MM.1S (cell line): Measurements from ENCODE around the gene ICA1L.

ENCODE experiments used
- DNase-seq: peaks from one replicate; pipeline ENCODE4 v3.0.0-alpha.2; 2015
- H2AFZ ChIP-seq: fragments of 300-600 bp; sonication (generic); 2 replicates; pipeline ENCODE4 v1.6.0; 2016; ENCODE audit warnings: antibody characterized with exemption, low read length
- H3F3A ChIP-seq: fragments of 300-600 bp; sonication (generic); 2 replicates; pipeline ENCODE4 v1.6.1; 2016; ENCODE audit warnings: mild to moderate bottlenecking, antibody characterized with exemption, low read length, moderate library complexity, mixed read lengths; ENCODE audit not compliant: insufficient read depth
- H3K27ac ChIP-seq: fragments of 300-600 bp; sonication (generic); 2 replicates; pipeline ENCODE4 v1.5.1; 2016; ENCODE audit warnings: mild to moderate bottlenecking, low read length
- H3K27me3 ChIP-seq: fragments of 300-600 bp; sonication (generic); replicated peaks from 2 replicates; pipeline ENCODE4 v1.6.0; 2016; ENCODE audit warnings: low read length; ENCODE audit not compliant: insufficient read depth
- H3K36me3 ChIP-seq: fragments of 300-600 bp; sonication (generic); replicated peaks from 2 replicates; pipeline ENCODE4 v1.6.1; 2016; ENCODE audit warnings: mild to moderate bottlenecking, low read length, mixed read lengths; ENCODE audit not compliant: insufficient read depth
- H3K4me1 ChIP-seq: fragments of 300-600 bp; sonication (generic); 2 replicates; pipeline ENCODE4 v1.6.1; 2016; ENCODE audit warnings: low read length, mixed read lengths
- H3K4me2 ChIP-seq: fragments of 300-600 bp; sonication (generic); 2 replicates; pipeline ENCODE4 v1.6.0; 2016; ENCODE audit warnings: low read depth, low read length
- H3K4me3 ChIP-seq: fragments of 300-600 bp; sonication (generic); 2 replicates; pipeline ENCODE4 v1.5.1; 2016; ENCODE audit warnings: low read length, mixed read lengths
- H3K79me2 ChIP-seq: fragments of 300-600 bp; sonication (generic); 2 replicates; pipeline ENCODE4 v1.6.1; 2016; ENCODE audit warnings: mixed run types, low read length, mixed read lengths
- H3K9ac ChIP-seq: fragments of 300-600 bp; sonication (generic); 2 replicates; pipeline ENCODE4 v1.6.1; 2016; ENCODE audit warnings: low read length, mixed read lengths
- H3K9me2 ChIP-seq: fragments of 300-600 bp; sonication (generic); replicated peaks from 2 replicates; pipeline ENCODE4 v1.6.1; 2016; ENCODE audit warnings: mild to moderate bottlenecking, low read length, mixed read lengths; ENCODE audit not compliant: insufficient read depth
- H3K9me3 ChIP-seq: fragments of 300-600 bp; sonication (generic); replicated peaks from 2 replicates; pipeline ENCODE4 v1.6.1; 2016; ENCODE audit warnings: mild to moderate bottlenecking, low read length, mixed read lengths; ENCODE audit not compliant: insufficient read depth
- H4K20me1 ChIP-seq: fragments of 300-600 bp; sonication (generic); 2 replicates; pipeline ENCODE4 v1.6.1; 2016; ENCODE audit warnings: mild to moderate bottlenecking, low read length, moderate library complexity, mixed read lengths; ENCODE audit not compliant: insufficient read depth
- EZH2 ChIP-seq: fragments of 300-600 bp; sonication (generic); optimal IDR thresholded peaks from 2 replicates; pipeline ENCODE3; 2017; ENCODE audit warnings: low read depth, mild to moderate bottlenecking, antibody characterized with exemption, low read length, mixed read lengths
- EZH2phosphoT487 ChIP-seq: fragments of 300-600 bp; sonication (generic); IDR thresholded peaks from 2 replicates; pipeline ENCODE4 v1.6.1; 2018; ENCODE audit warnings: antibody characterized with exemption, low read length
- TF ChIP-seq, protein P1 (sequence below): fragments of 300-600 bp; sonication (generic); IDR thresholded peaks from 2 replicates; pipeline ENCODE4 v1.5.1; 2016; ENCODE audit warnings: antibody characterized with exemption, low read length, mixed read lengths

The ICA1L gene

DNA sequence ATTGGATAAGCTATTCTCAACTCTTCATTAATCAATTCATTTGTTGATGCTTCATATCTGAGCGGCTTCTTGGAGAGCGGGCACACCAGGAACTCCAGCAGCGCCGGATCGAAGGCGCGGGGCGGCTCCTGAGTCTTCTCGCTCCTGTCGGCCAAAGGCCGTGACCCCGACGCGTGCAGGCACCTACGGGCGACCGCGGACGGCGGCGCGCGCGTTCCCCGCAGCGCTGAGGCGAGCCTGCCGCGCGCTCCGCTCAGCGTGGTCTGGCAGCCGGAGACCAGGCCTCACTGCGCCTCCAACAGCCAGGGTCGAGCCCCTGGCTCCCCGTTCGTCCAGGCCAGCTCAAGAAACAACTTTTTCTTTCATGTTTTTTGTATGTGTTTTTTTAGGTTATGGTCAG lies 97.5 kb downstream of the ICA1L start:
- Histone ChIP-seq H3K4me1 (no peaks in the 10 kb centered on the region), H3K9me2 (no peaks in the 10 kb centered on the region), H3K4me2 (no peak overlapping the region), H3K9ac (no peak overlapping the region), H3K36me3 (no peaks in the 10 kb centered on the region), H4K20me1 (no peaks in the 10 kb centered on the region), H3F3A (no peaks in the 10 kb centered on the region), H2AFZ (no peak overlapping the region), H3K27me3 (no peaks in the 10 kb centered on the region), H3K27ac (no peak overlapping the region), H3K9me3 (no peaks in the 10 kb centered on the region), H3K79me2 (no peaks in the 10 kb centered on the region), H3K4me3 (no peak overlapping the region)
- no peak for TF ChIP-seq EZH2phosphoT487
- TF ChIP-seq, protein P1, sequence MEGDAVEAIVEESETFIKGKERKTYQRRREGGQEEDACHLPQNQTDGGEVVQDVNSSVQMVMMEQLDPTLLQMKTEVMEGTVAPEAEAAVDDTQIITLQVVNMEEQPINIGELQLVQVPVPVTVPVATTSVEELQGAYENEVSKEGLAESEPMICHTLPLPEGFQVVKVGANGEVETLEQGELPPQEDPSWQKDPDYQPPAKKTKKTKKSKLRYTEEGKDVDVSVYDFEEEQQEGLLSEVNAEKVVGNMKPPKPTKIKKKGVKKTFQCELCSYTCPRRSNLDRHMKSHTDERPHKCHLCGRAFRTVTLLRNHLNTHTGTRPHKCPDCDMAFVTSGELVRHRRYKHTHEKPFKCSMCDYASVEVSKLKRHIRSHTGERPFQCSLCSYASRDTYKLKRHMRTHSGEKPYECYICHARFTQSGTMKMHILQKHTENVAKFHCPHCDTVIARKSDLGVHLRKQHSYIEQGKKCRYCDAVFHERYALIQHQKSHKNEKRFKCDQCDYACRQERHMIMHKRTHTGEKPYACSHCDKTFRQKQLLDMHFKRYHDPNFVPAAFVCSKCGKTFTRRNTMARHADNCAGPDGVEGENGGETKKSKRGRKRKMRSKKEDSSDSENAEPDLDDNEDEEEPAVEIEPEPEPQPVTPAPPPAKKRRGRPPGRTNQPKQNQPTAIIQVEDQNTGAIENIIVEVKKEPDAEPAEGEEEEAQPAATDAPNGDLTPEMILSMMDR: no peak
- no peak for TF ChIP-seq EZH2
- no peak for DNase-seq

DNA sequence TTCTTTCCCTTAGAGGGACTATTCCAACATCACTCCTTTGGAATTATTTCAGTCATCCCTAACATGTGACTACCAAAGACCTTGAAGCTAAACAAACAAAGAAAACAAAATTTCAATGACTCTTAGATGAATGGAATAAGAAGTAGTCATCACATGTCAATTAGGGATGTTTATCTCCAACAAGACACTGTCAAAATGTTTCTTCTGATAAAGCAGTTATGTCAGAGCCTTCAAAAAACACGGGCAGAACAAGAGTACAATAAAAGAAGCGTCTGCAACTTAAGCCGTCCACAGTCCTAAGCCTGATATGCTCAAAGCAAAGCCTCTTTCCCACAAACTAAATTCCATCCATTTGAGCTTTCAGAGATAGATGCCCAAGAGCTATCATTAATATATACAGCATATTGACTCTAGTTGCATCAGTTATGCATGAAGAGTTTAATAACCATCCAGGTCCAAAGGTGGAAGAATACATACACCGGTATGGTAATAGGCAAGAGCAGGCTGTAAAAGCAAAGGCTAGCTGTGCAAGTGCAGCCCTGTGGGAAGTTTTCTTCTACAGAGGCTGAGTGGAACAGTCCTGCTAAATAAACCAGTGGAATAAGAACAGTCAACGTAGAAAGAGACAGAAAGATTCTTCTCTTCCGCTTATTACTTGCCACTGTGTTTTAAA lies 98.1 kb downstream of the ICA1L start:
- Histone ChIP-seq H3K36me3 (no peaks in the 10 kb centered on the region), H3K79me2 (no peaks in the 10 kb centered on the region), H3K9me3 (no peaks in the 10 kb centered on the region), H3F3A (no peaks in the 10 kb centered on the region), H3K9me2 (no peaks in the 10 kb centered on the region), H2AFZ (no peak overlapping the region), H3K4me3 (no peak overlapping the region), H3K4me1 (no peaks in the 10 kb centered on the region), H3K27ac (no peak overlapping the region), H3K27me3 (no peaks in the 10 kb centered on the region), H4K20me1 (no peaks in the 10 kb centered on the region), H3K4me2 (no peak overlapping the region), H3K9ac (no peak overlapping the region)
- DNase-seq: no peak
- TF ChIP-seq EZH2phosphoT487 (no peak), EZH2 (no peak)
- TF ChIP-seq, protein P1: no peak

DNA sequence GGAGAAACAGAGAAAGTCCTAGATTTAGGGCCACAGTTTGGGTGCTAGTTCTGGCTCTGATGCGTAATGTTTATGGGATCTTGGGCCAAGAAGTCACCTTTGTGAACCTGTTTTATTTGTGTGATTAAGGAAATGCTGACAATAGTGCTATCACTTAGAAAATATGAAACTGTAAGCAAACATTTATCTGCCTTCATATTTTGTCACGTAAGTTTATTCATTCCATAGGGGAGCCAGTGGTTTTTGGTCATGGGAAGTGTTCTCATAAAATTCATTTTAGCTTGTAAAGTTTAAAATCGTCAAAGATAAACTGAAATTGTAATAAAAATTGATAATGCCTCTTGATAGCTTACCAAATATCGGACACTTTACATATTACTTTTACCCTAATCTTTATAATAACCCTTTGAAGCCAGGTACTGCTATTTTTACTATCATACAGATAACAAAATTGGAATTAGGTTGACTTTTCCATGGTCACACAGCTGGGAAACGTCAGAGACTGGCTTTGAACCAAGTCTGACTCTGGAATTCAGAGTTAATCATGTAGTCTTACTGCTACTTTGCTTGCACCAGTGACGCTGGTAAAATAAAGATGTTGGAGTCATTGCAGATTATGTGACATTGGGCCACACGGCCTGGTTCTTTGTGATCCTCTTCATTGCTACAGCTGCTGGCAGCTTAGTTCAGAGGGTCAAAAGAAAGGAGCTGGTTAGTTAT lies 99.7 kb downstream of the ICA1L start:
- H3K4me3 ChIP-seq: no peak overlapping the region

More for the DNA sequence above, 99.7 kb downstream of the ICA1L start:
- no peaks in the 10 kb centered on the region for H3K4me1 ChIP-seq
- H3K36me3 ChIP-seq: no peaks in the 10 kb centered on the region
- H2AFZ ChIP-seq: no peak overlapping the region
- no peaks in the 10 kb centered on the region for H3K9me3 ChIP-seq
- no peak for DNase-seq
- no peaks in the 10 kb centered on the region for H3K9me2 ChIP-seq
- no peaks in the 10 kb centered on the region for H3F3A ChIP-seq
- TF ChIP-seq, protein P1: no peak
- TF ChIP-seq EZH2 (no peak), EZH2phosphoT487 (no peak)
- no peak overlapping the region for H3K9ac ChIP-seq
- no peaks in the 10 kb centered on the region for H4K20me1 ChIP-seq
- no peaks in the 10 kb centered on the region for H3K27me3 ChIP-seq
- H3K4me2 ChIP-seq: no peak overlapping the region
- H3K27ac ChIP-seq: no peak overlapping the region
- H3K79me2 ChIP-seq: no peaks in the 10 kb centered on the region
